D341Med (cell line): ENCODE measurements around the gene SLCO4A1.

ENCODE experiments used
- DNase-seq: peaks from one replicate; pipeline ENCODE4 v3.0.0; 2012; ENCODE audit warnings: low spot score

SLCO4A1 gene

DNA sequence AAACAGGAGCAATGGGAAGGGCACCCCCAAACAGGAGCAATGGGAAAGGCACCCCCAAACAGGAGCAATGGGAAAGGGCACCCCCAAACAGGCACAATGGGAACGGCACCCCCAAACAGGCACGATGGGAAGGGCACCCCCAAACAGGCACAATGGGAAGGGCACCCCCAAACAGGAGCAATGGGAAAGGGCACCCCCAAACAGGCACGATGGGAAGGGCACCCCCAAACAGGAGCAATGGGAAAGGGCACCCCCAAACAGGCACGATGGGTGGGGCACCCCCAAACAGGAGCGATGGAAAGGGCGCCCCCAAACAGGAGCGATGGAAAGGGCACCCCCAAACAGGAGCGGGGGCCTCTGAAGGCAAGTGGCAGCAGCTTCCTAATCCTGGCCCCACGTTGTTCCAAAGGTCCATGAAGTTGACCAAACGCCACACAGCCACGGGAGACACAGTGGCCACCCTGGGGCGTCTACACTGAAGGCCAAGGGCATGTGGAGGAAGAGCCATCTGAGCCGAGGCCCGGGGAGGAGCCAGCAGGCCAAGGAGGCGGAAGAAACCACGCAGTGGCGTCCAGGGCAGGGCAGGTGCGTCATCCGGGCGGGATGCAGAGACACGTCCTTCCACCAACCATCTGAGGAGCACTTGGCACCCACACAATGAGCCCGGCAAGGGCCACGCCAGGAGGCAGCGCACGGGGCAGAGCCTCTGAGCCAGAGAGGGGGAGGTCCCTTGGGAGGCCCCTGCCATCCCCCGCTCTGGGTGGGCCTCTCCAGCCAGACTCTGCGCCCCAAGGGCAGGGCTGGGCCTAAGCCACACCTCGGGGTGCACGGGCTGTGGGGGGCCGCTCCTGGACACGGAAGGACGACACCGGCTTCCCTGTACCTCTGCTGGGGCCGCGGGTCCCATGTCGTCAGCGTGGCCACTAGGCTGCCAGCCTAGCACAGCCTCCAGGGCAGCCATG is 44.8 kb downstream of the SLCO4A1 start:
- no peak for DNase-seq

DNA sequence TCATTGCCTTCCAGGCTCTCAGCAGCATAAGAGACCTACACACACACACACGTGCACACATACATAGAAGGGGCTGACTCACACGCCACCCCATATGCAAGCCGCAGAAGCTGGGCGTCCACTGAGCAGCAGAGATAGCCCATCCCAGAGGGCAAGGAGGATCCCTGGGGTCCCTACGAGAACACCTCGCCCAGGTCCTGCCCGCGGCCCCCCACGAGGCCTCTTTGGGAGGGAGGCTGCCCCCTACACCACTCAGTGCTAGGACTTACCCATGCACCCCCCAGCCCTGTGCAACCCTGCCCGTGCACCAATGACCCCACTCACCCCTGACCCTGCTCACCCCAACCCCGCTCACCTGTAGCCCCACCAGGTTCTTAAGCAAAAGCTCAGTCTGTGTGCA is 45.8 kb downstream of the SLCO4A1 start:
- DNase-seq = no peak

DNA sequence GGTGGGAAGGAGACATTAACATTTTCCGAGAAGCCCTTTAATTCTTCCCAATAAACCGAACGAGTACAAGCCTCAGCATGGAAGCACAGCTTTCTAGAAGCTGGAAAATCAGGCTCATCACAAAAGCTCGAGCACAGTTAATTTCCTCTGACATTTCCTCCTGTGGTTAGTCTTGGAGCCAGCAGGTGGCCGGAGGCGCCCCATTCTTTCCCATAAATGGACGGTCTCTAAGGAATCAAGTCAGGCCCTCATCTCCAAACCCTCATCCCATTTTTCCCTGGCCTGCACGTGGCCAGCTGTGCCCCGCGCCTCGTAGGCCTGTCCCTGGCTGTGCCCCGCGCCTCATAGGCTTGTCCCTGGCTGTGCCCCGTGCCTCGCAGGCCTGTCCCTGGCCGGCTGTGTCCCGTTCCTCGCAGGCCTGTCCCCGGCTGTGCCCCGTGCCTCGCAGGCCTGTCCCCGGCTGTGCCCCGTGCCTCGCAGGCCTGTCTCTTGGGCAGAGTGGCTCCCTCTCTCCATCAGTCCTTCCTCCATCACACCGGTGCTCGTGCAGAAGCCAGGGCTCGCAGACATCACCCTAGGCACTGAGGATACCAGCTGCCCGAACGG is 46.7 kb downstream of the SLCO4A1 start:
- no peak for DNase-seq

DNA sequence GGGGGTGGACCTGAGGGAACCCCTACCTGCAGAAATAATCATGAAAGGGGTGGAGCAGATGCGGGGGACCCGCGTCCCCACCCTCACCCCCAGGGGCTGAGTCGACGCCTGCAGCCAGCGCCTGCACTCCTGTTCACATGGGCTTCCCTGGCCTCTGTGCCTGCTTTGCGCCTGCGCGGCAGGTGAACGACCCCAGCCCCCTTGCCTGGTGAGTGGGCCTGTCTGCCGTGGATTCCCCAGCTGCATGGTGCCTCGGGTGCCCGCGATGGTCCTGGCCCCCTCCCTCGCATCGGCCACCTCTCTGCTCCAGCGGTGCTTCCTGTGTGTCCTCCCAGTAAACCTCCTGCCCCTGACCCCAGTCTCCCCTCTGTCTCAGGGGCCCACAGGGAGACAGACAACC is 47.6 kb downstream of the SLCO4A1 start:
- DNase-seq = no peak

DNA sequence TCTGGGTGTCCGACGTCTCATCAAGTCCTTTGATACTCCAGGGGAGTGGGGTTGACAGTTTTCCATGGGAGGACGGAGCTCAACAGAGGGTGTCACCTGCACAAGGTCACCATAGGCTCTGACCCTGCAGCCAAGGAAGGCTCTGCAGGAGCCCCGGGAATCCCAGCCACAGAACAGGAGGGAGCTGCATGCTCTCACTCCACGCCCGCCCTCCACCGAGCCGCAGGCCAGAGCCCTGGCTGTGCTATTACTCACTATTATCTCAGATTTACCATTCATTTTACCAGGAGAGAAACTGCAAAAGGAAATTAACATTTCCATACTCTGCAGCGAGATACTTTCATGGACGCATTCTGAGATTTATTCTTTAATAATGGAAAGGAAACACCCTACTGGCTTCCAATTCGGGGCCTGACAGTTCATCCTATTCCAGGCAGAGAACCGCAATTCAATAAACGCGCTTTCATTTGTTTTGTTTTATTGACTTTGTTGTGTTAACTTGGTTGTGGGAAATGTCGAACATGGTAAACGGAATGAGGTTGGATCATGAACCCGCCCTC is 48.0 kb downstream of the SLCO4A1 start:
- DNase-seq = no peak

DNA sequence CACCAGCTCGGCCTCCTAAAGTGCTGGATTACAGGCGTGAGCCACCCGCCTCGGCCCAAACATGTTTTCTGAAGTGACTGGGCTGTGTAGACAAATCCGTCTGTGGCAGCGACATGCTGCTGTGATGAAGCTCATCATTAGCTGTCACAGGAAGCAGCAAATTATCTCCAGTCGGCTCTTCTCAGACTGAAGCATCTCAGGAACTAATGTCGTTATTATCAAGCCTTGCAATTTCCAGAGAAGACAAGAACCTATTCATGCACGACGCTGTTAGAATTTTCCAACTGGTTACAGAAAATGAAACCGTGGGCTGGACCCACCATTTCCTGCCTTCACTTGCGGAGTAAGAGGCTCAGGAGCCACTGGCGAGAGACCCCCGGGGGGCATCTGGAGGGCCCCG is 49.2 kb downstream of the SLCO4A1 start:
- no peak for DNase-seq

DNA sequence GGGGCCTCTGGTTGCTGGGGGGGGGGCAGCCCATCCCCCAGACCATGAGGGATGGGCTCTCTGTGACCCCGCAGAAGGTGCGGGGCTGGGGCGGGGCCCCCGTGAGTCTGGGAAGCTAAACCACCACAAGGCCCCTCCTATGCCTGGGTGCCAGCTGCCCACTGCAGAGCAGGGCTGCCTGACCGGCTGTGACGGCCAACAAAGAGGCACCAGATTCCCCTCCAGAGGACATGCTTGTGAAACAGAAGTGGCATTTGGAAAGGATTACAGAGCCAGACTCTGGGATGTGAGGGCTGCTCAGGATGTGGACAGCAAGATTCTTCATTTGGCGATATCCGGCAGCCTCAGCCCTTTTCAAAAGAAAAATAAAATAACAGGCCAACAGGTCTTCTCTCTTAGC is 49.9 kb downstream of the SLCO4A1 start:
- DNase-seq = no peak

DNA sequence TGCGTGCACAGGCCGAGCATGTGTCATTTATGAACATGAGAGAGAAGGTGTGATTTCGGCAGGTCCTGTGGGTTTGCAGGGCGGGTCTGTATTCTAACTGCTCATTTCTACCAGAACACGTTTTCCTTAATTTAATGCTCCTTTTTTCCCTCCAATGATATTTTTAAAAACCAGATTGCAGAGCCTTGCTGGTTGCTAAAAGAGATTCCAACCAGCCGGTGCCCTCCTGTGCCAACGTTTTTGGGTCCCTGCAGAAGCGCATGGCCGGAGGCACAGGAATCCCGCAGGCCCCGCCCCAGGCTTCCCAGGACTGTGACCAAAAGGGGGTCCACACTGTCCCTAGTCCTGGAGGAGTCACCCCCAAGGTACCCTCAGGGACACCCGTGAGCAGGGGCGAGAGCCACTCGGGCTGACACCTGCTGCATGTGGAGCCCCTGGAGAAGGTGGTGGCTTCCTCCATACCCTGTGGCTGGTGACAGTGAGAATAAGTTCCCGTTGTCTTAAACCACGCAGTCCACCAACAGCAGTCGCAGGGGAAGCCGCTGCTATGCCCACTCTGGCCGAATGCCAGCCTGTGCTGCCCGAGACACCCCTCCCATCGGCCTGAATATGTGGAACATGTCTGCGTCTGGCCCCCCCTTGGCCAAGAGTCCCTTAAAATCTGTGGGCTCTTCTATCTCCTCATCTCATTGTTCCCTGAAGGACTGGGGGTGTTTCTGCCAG is 50.7 kb downstream of the SLCO4A1 start:
- DNase-seq = no peak

DNA sequence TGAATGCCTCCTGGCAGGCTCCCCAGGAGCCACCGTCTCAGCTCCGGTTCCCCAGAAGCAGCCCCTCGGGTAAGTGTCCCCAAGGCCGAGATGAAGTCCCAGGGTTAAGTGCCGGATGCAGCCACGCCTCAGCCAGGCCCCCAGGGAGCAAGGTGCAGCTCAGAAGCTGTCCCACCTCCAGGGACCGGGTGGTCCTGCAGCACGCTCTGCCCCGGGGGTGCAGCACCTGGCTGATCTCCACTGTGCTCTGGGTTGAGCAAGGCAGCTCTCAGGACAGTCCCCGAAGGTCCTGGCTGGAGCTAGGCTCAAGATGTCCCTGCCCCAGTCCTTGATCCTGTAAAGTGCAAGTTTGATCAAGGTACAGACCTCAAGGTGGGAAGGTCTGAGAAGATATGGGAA is 51.2 kb downstream of the SLCO4A1 start:
- DNase-seq = no peak

DNA sequence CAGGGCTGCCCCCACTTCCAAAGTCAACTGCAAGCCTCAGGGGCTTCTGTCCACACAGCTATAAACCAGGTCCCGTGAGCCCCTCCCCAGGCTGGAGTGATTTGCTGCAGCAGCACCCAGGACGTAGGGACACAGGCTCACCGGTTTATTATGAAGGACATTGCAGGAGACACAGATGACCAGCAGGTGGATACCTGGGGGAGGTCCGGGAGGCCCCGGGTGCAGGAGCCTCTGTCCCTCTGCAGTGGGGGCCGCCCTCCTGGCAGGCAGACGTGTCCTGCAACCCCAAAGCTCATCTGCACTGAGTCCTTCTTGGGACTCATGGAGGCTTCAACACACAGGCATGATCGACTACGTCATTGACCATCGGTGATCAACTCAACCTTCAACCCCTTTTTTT is 51.8 kb downstream of the SLCO4A1 start:
- DNase-seq = no peak

DNA sequence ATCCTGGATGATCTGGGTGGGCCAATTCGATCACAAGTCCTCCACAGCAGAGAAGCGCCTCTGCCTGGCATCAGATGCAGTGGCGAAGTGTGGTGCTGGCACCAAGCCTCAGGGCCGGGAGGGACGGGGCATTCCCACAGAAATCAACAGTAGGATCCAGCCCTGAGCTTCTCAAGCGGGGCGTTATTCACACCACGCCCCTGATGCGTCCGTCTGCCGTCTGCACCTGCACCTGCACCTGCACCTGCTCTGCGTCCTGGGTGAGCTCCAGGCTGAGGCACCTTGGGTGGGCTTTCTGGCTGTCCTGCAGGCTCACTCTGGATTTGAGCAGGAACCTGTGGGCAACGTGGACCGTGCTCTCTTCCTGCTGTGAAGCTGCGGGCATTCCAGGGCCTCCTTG is 52.6 kb downstream of the SLCO4A1 start:
- no peak for DNase-seq

DNA sequence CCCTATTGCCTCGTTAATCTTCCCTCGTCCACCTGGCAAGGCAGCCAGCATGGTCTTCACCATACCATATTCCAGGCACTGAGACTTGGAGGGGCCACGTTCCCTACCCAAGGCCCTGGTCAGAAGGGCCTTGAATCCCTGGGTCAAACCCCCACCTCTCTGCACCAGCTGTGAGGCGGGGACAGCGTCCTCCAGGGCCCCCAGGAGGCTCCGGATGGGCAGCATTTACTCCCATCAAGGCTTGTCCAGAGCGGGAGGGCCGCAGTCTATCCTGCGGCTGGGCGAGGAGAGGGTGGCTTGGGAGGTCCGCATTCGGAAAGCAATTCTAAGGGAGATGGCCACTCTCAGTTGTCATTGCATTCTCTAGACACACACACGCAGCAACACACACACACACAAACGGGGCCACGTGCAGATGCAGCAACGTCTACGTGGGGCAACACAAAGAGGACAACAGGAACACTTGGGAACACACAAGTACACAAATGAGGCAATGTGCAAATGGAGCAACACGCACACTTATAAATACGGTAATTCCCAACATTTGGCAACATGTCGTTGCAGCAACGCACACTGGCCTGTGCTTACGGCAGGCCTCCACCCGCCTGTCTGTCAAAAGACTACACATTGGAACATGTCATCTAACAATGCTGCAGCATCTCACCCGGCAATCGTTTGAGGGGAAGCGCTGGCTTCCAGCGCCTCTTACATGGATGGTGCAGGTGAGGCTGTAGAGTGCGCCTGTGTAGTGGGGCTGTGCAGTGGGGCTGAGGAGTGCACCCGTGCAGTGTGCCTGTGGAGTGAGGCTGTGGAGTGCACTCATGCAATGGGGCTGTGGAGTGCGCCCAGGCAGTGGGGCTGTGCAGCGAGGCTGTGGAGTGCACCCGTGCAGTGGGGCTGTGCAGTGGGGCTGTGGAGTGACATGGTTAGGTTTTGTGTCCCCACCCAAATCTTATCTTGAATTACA is 53.4 kb downstream of the SLCO4A1 start:
- DNase-seq = no peak

DNA sequence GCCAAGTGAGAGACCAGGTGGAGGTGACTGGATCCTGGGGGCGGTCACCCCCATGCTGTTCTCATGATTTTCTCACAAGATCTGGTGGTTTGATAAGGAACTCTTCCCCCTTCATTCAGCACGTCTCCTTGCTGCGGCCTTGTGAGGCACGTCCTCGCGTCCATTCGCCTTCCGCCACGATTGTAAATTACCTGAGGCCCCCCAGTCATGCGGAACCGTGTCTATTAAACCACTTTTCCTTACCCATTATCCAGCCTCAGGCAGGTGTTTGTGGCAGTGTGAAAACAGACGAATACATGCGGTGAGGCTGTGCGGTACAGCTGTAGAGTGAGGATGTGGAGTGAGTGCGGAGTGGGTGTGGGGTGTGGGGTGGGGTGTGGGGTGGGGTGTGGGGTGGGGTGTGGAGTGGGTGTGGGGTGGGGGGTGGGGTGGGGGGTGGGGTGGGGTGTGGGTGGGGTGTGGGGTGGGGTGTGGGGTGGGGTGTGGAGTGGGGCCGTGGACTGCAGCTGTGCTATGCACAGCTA is 54.2 kb downstream of the SLCO4A1 start:
- no peak for DNase-seq

DNA sequence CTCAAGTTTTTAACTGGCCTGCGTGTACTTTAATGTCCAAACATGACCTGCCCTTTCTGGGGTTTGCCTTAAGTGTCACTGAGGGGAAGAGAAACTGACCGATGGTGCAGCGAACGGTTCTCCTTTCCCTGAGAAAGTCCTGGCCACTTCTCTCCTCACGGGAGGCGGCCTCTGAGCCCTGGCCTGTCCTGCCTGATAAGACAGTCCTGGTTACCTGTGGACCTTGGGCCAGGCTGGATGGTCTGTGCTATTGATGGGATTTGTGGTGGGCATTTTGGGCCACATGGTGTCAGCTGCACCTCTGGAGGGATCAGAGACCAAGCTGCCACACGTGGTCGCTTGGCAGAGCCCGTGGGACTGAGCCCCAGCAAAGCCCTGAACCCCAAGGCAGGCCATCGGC is 54.7 kb downstream of the SLCO4A1 start:
- DNase-seq = no peak

DNA sequence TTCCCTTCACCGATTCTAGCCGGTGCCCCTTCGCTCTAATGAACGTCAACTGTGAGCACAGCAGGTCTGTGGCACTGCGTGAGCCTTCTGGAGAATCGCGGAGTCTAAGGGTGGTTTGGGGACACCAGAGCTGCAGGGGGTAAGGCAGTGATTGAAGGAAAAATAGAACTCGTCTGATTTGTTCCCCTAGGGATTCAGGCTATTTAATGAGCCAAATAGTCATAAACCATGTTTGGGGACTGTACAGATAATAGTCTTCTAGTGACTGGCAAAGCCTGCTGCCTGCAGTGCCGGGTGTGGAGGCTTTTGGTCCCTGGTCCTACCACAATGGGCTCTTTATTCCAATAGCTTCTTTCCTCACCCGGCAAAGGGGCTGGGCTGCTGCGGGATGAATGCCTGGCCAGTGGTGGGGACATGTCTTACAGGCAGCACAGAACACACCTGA is 55.2 kb downstream of the SLCO4A1 start:
- DNase-seq = no peak

DNA sequence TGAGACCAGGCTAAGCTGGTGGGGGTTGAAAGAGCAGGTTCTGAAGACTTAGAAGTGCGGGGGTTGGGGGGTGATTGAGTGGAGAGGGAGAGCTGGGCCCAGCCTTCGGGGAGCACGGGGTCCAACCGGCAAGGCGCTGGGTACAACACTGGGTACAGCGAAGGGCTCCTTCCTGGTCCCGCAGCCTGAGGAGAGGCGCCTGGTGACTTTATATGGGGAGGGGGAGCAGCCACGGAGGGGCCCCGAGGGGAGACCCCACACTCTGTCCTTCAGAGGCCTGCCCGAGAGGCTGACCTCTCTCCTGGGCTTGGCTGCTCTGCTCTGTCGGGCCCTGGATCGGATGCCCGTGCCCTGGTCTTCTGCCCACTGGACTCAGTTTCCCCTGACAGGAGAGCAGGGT is 55.9 kb downstream of the SLCO4A1 start:
- DNase-seq = no peak

DNA sequence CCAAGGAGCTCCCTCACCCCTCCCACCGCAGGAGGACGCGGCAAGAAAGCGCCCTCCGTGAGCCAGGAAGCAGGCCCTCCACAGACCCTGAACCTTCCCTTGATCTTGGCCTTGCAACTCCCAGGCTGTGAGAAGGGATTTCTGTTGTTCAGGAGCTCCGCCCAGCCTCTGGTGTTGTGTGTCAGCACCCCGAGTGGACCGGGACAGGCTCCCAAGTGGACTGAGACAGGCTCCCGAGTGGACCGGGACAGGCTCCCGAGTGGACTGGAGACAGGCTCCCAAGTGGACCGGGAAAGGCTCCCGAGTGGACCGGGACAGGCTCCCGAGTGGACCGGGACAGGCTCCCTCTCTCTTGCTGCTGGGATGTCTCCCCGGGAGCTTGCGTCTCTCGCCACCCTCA is 57.0 kb downstream of the SLCO4A1 start:
- DNase-seq = no peak

DNA sequence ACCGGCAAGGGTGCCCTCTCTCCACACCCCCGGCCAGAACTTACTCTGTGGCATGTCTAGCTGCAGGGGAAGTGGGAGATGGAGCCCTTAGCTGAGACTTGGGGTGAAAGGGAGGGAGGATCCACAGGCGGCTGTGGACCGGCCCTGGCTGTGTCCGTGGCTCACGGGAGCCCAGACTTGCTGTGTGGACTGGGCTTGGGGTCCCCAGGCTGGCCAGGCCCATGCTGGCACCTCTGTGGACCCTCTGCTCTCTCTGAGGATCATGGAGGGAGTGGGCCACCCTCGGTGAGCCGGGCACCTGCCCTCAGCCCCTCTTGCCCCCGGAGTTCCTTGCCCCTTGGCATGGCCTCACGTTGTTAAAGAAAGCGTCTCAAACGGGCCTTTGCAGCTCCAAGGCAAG is 57.4 kb downstream of the SLCO4A1 start:
- no peak for DNase-seq

DNA sequence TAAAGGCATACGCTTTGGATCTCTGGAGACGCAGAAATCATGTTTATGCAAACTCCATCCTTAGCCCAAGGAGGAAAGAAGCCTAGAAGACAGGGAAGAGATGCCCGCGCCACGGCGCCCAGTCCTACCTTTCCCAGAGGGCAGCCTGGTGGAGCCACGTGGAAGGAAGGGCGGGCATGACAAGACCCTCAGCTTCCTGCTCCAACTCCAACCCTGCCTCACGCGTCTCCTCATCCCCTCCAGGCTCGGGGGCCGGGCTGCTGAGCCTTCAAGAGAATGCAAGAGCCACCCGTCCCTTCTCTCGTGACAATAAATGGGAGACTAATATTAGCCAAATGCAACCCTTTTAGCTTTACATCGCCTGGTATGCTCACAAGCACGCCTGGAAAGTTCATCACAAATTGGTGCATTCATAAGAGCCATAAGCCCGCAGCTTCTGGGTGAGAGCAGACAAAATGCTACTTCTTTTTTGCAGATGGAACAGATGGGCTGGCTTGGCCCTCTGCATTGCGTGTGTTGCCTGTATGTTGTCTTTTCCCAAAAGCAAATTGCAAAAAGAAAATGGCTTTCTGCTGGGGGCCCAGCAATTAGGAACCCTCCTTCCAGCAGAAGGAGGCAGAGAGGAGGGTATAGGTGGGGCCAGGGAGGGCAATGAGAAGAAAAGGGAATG is 58.1 kb downstream of the SLCO4A1 start:
- DNase-seq = no peak

DNA sequence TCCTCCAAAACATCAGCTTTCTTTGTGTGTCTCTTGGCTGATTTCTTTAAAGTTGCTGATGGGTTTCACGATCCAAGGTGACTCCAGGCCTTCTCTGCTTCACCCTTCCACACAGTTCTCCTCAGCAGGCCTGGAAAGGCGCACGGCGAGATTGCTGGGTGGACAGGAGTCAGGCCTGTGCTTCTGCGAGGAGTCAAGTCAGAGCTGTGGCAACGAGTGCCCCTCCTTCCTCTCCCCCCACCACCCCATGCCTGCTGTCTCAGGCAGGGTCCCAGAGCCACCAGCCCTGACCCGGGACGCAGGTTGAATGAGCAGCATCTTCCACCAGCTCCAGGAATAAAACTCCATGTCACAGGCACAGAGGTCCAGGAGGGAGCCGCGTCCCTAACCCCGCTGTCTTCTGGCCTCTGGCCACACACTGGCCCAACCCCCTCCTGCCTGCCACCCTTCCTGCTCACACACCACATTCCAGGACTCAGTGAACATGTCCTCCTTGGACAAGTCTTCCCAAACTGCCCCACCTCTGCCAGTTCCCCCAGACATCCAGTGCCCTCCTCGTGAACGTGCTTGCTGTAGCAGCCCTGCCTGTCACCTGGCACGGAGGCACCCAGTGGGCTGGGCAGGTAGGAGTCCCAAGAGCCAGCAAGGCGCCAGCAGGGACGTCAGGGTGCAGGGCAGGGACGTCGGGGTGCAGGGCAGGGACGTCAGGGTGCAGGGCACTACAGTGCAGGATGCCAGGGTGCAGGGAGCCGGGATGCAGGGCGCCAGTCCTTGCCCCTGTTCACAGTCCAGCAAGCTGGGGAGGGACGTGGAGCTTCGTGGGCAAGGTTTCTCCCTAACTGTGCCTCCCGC is 59.1 kb downstream of the SLCO4A1 start:
- DNase-seq = no peak
